Vagina (tissue), 2 donors: ENCODE measurements around the gene EDEM2.
"Not testable (repeated sequence)": the region's sequence is repeated elsewhere in the genome, so short reads cannot be mapped to it uniquely, and the experiment has no call there.

ENCODE experiments used
- POLR2AphosphoS5 ChIP-seq, 2 donors: sonication (generic); formaldehyde crosslinking; IDR thresholded peaks; one replicate each; pipeline ENCODE4 v1.9.0; 2017; ENCODE audit warnings: antibody characterized with exemption in 2 of 2, mild to moderate bottlenecking in 2 of 2, low read depth in 1 of 2; ENCODE audit not compliant: insufficient read depth in 1 of 2
- TF ChIP-seq, protein P1 (sequence below), 3 experiments: fragments of 450-650 bp in 2 of 3; fragments of 200-600 bp in 1 of 3; sonication (generic) in 1 of 3; IDR thresholded peaks; one replicate each; pipeline ENCODE4 v1.5.1; 2017 to 2019; ENCODE audit warnings: antibody characterized with exemption in 3 of 3, mild to moderate bottlenecking in 2 of 3, moderate library complexity in 2 of 3

DNA sequence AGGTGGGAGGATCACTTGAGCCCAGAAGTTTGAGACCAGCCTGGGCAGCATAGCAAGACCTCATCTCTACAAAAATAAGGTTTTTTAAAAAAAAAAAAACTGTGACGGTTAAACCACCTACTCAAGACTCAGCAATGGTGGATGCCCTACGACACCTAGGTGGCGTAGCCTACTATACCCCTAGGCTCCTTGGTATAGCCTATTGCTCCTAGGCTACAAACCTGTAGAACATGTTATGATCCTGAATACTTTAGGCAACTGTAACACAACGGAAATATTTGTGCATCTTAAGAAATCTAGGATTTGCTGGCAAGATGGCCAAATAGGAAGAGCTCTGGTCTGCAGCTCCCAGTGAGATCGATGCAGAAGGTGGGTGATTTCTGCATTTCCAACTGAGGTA, 13.2 kb upstream of the EDEM2 start:
- TF ChIP-seq, protein P1, sequence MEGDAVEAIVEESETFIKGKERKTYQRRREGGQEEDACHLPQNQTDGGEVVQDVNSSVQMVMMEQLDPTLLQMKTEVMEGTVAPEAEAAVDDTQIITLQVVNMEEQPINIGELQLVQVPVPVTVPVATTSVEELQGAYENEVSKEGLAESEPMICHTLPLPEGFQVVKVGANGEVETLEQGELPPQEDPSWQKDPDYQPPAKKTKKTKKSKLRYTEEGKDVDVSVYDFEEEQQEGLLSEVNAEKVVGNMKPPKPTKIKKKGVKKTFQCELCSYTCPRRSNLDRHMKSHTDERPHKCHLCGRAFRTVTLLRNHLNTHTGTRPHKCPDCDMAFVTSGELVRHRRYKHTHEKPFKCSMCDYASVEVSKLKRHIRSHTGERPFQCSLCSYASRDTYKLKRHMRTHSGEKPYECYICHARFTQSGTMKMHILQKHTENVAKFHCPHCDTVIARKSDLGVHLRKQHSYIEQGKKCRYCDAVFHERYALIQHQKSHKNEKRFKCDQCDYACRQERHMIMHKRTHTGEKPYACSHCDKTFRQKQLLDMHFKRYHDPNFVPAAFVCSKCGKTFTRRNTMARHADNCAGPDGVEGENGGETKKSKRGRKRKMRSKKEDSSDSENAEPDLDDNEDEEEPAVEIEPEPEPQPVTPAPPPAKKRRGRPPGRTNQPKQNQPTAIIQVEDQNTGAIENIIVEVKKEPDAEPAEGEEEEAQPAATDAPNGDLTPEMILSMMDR (IDR thresholded peaks at IDR 0.05) = not testable (repeated sequence)
- TF ChIP-seq POLR2AphosphoS5 (IDR thresholded peaks at IDR 0.05; ENCODE audit: insufficient read depth in 1 of 2, low read depth in 1 of 2) = not testable (repeated sequence)
